NCI-H2107 (cell line): Measurements from ENCODE around the gene NDRG2.
"Not testable (repeated sequence)": the region's sequence is repeated elsewhere in the genome, so short reads cannot be mapped to it uniquely, and the experiment has no call there.

ENCODE experiments used
- DNase-seq: peaks from one replicate; lab custom pipeline; 2025; lab: John Stamatoyannopoulos, UW

NDRG2 gene

DNA sequence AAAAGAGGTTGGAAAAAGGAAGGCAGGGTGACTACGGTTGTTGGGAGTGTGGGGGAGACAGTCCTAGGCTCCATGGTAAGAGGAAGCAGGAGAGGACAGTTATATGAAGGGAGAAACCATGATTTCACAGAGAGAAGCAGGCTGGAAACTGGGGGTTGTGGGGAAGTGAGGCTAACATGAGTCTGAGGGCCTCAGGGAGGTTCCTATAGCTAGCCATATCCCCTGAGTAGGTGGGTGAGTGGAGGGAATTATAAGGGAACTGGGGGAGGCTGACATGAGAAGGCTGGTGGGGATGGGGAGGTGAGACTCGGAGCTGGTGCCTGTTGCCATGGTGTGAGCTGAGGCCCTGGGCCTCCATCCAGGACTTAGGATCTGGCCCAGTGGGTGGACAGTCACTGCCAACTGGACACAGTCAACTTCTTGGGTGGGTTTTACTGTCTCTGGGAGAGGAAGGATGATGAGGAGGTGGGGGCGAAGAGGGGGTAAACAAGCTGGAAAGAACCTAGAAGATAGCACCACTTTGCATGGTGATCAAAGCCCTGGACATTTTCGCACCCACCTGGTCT is 8.4 kb upstream of the NDRG2 start:
- no peak for DNase-seq

DNA sequence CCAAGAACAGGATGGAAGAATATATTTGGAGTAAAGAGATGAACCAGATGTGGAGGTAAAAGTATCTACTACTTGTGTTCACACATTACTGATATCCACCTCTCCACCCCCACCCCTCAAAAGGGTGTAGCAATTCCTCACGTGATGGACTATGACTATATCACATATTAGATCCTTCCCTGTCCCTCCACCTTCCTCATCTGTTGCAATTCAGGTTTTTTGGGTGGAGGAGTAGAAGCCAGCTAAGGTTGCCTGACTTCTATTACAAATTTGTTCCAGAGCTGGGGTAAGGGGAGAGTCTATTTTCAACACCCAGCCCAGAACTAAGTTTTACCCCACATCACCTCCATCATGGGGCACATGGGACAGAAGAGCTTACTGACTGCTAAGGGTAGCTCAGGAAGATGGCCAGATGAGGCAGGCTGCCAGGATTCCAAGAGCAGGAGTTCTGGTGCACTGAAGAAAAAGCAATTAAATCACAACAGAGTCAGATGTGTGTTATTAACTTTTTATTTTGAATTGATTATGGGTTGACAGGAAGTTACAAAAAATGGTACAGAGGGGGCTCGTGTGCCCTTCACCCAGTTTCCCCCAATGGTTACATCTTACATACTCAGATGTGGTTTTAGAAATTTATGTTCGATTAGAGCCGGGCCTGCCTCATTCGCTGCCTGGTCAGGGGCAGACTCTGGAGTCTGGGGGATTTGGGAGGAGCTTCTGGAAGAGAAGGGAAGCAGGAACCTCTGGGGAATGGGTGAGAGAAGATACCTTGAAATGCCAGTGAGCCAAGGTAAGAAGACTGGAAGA is 7.7 kb upstream of the NDRG2 start:
- DNase-seq: no peak

DNA sequence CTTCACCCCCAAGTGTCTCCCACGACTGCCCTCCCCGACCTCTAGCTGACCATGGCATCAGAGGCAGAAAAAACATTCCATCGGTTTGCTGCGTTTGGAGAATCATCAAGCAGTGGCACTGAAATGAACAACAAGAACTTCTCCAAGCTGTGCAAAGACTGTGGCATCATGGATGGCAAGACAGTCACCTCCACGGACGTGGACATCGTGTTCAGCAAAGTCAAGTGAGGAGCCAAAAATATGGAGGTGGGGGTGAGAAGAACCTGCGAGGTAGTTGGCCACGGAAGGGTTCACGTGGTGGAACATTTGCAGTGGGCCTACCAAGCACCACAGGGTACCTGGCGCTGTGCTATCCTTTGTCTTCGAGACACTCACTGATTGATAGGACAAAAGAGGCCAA is 5.7 kb upstream of the NDRG2 start:
- no peak for DNase-seq

DNA sequence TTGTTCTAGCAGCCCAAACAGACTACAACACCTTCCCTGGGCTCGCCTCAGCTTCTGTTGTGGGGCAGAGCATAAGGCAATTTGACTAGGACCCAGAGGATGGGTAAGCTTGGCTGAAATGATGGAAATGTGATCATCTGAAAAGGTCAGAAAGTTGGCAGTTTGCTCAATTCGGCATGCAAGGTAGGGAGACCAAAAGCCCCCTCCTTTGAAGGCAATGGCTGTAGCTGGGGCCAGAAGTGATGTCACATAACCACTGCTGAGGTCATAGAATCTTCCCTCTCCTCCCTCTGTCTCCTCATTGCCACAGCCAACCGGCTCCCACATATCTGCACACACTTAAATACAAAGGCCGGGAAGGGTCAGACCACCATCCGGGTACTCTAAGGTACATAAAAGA is 5.1 kb upstream of the NDRG2 start, which contains the start of gene TPPP2:
TSS of gene TPPP2 (plus strand) at position 301 of the 400 bp plus-strand sequence. CDS start 365 bp downstream, outside the sequence.
- DNase-seq: no peak

DNA sequence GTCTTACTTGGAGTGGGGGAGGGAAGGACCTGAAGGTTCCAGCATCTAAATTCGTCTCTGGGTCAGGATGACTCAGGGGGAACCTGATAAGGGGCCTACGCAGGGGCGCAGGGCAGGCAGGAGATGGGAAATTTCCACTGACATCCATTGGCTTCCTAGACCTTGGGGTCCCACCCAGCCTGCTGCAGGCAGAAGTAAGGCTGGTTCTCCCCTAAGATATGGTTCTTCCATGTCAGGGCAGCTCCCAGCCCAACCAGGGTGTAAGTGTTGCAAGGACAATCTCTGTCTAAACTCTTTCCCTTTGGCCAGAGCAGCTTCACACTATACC is 2.1 kb upstream of the NDRG2 start:
- no peak for DNase-seq

DNA sequence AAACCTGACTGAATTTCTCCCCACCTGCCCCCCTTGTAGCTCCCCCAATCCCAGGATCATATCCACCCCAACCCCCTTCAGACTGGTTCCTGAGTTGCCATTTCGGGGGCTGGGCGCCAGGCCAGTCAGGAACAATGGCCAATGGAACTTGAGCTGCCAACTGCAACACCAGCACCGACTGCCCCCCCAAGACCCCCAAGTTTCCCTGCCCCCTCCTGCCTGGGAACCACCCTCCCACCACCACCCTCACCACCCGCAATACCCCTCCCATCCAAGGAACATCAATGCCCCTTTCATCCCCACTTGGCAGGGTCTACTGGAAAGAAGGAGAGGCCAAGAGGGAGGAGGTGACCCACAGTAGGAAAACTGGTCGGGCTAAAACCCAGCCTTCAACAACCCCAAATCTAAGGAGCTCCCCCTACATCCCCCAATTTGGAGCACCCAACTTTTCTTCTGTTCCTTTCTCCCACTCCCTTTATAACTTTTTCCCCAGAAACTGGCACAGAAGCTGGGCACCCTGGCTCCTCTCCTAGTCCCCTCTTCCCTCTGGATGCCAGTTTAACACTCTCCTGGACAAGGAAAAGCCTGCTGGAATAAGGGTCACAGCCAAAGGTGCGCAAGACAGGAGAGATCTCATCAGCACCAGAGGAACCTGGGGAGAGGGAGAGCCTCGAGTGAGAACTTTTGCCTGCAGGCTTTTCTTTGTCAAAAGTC is 1.6 kb upstream of the NDRG2 start:
- DNase-seq: no peak

DNA sequence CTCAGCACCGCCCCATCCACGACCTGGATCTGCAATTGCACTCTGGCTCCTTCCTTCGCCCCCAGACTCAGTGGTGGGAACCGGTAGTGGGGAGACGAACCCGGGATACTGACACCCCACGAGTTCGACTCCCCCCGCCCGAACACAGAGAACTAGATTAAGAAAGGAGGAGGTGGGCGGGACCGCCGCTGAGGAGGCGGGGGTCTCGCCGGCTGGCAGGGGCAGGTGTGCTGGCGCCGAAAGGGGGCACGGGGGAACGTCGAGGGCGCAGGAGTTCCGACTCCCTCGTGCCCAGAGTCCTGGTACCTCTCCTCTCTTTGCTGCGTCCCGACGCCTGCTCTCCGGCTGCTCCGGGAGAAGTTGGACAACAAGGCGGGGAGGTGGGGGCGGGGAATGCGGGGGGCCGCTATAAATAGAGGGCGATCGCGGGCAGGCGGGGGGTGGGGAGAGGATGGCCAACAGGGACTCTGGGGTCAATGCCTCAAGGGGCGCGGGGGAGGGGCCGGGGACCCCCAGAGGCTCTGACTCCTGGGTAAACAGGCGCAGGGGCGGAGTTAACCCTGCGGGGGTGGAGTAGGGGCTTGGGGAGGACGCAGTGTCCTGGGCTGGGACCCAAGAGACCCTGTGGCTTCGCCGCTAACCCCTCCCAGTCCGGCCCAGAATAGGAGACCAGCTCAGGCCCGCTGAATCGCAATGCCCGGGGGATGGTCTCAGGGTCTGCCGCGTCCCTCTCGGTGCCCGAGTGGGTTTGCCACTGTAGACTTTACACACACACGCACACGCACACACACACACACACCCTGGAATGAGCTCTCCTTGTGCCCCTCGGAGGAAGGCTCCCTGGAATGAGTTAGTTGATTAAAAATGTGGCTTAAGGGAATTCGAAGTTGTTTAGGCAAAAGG is 761 bp upstream of the NDRG2 start:
- no peak for DNase-seq

DNA sequence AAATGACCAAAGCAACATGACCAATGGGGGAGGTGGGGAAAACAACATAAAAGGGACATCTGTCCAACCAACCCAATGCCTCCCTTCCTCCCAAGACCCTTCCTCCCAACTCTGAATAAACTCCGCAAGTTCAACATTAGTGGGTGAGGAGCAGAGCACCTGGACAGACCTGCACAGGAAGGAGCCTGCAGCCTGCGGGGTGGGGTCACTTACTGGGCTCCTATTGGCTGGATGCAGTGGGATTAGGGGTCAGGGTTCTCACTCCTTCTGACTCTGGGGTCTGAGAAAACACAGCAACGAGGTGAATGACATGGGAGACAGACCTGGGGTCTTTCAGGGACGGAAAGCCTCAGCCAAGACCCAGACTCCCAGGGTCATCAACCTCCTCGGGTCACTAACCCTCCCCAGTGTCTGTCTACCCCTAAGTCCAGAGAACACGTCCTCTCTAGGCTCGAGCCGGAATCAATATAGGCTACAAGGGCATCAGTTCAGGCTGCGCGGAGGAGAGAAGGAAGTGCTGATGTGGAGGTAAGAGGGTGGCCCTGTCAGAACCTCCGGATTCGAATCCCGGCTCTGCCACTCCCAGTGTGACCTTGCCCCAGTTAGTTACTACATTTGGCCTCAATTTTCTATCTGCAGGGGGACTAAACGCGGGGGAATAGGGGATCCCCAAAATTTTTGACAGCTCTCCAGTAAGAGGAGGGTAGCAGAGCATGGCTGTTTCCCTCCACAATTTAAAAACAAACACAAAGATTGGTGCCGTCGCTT is 860 bp downstream of the NDRG2 start:
- DNase-seq: no peak

DNA sequence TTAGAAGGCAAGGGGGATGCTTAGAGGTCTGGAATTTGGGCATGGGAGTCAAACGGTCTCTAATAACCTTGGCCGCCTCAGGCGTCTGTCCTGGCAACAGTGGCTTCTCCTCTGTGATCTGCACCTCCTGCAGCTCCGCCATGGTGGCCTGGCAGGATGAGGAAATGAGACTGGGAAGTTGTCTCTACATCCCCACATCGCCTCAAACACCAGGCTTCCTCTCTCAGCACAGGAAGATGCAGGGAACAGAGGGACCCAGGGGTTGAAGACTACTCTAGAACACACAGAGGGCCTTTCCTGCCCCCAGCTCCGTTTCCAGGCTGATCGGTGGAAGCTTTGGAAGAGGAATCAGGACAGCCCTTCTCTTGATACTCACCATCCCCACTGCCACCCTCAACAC is 1.7 kb downstream of the NDRG2 start:
- no peak for DNase-seq

DNA sequence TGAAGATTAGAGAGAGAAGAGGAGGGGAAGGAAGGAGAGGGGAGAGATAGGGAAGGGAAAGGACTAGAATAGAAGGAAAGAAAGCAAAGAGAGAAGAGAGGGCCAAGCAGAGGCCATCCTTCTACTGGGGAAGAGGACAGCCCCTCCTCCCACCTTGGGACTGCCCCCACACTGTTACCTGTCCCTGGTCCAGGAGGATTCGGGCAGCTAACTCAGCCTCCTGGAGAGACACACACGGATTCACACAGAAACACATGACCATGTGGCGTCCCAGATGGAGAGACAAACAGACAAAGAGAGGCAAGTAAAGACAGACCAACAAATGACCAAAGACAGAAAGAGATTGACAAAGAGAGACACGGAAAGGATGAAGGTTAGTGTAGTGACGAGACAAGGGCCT is 2.2 kb downstream of the NDRG2 start:
- no peak for DNase-seq

DNA sequence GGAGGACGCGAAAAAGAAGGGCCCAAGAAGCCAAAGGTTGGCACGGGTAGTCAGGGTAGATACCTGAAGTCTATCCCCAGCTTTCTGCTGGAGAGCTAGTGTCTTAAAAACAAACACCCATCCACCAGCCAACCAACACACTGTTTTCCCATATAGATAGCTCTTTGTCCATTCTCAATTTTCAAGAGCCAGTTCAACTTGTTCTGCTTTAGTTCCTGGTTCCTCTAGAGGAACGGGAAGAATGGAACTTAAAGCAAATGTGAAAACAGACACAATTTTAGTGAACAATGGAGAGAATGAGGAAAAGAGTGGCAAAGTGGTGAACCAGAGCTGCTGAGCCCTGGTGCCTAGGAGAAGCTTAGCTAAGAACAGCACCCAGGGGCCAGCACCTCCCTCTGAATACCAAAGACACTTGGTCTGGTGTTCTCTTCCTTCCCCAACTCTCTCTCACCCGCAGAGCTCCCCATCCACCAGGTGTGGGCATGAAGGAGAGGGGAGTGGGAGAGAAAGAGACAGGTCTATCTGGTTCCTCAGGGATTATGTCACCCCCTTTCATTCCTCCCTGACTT is 3.8 kb downstream of the NDRG2 start:
- DNase-seq: no peak

DNA sequence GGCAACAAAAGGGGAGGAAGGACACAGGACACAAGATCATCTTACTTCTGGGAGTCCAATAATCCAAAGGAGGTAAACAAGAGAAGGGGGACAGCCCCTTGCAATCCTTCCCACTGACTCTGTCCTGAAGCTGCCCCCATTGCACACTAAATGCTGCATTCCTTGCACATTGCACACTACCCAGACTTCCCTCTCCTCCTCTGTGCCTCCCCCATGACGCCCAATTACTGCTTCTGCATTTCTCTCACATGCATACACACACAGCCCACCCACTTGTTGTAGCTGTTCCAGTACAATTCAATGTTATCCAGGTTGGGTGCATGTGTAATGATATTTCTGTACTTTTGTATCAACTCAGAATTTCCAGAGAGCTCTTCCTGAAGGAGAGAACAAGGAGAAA is 5.5 kb downstream of the NDRG2 start:
- no peak for DNase-seq

DNA sequence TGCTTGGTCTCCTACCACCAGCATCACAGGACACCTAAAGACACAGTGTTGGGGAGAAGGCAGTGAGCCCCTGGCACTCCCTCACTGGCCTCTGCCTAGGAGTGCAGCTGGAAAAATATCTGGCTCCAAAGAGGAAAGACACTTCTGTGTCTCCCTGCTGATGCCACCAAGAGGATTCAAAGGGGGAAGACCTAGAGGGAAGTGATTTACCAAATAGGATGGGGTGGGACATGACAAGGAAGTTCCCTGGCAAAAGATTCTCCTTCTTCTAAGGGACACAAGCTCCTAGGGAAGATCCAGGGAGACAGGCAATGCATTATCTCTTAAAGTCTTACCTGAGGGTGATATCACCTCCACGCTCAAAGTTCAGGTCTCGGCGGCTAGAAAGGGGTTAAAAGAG is 6.1 kb downstream of the NDRG2 start:
- no peak for DNase-seq

DNA sequence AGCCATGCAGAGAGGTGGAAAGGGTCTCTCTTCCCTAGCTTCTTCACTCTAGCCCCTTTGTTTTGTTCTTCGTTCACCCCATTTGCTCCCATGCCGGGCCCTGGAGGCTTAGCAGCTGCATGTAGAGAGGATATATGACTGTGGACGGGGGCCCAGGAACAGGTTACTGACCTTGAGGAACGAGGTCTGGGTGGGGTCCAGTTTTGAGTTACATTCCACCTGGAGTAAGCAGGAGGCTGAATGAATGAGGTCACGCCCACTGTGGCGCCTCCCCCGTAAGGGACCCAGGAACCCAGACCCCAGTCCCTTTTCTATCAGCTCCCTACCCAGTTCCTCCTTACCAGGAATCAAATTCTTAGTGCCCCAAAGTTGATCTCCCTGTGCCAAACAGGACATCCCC is 6.6 kb downstream of the NDRG2 start:
- no peak for DNase-seq

DNA sequence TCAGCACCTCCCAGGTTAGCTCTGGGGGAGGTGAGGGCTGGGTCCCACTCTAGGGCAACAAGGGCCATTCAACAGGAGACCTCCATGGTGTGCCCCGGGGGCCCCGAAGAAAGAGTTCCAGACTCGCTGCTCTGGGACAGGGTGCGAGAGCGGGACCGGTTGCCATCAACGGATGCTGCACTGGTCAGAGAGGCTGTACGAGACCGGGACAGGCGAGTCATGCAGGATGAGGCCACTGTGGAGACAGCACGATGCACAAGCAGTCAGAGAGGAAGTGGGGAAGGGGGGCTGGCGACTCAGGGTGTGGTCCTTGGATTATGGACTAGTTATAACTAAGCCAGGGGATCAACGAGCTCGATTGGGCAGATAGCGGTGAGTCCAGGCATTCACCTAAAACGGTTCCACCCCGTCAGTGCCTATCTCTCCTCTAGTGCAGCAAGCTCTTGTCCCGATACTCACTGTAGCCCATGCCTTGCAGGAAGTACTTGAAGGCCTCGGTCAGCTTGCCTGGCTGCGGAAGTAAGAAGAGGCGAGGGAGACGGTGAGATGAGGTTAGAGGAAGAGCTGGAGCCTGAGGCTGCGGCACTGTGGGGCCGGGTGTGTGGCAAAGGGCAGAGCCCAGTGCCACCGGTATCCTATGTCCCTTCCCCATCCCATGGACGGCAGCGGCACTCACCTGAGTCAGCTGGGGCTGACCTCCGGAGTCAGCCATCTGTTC is 7.2 kb downstream of the NDRG2 start:
- DNase-seq: no peak

DNA sequence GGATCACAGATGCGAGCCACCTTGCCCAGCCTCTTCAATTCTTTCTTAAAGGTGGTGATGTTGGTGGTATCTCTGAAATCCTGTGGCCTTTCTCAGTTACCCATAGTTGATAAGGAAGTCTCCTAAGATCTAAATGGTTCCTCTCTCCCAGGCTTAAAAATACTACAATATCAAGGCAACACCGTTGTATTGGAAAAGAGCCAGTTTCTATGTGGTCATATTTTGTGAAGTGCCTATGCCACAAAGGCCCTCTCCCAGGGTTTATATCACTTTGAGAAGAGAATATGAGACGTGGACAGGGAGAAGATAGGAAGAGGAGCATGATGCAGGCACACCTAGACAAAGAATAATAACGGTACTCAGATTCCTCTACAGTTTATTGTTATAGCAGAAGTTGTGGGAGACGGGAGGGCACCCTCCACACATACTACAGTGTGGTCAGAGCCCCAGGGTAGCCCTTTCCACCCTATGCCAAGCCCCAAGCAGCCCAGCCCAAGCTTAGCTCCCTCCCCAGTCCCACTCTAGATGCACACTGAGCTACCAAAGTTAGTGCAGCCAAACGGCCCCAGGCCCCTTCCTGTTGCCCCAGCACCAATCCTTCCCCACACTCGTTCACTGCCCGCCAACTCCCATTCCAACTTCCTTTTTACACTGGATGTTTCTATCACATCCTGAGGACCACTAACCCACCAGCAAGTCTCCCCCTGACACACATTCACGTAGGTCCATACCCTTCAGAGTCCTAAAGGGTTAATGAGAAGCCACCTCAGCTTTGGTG is 8.3 kb downstream of the NDRG2 start:
- DNase-seq: no peak

DNA sequence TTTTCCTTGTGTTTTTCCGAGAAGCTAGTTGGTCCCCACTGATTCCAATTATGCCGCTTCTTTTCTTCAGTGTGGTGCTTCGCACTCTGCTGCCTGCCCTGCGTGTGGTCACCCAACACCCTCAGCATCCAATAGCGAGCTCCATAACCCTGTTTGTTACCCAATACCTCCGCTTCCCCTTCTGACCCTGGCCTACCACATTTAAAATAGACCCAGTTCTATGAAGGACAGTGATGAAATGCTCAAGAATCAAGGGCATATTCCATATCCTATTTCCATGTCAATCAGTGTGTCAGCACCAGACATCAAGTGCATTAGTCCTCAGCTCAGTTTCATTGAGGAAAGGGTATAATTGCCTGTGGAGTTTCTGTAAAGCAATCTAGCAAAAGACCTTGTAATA is 9.5 kb downstream of the NDRG2 start:
- no peak for DNase-seq

DNA sequence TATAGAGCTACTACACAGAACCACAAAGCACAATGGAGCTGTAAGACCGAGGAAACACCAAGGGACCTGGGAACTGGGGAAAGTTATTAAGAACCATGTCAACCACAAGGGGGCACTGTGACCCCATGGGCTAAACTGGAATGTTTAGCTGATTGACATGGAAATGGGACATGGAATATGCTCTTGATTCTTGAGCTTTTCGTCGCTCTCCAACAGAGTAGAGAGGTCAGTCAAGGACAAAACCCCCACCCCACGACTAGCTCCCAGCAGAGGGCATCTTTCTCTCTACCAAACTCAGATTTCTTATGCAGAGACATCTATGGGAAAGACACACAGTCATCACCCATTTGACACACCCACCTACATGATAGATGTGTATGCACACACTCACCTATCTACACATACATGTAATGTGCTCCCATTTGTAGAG is 10.1 kb downstream of the NDRG2 start:
- DNase-seq: peak; percentile 84

DNA sequence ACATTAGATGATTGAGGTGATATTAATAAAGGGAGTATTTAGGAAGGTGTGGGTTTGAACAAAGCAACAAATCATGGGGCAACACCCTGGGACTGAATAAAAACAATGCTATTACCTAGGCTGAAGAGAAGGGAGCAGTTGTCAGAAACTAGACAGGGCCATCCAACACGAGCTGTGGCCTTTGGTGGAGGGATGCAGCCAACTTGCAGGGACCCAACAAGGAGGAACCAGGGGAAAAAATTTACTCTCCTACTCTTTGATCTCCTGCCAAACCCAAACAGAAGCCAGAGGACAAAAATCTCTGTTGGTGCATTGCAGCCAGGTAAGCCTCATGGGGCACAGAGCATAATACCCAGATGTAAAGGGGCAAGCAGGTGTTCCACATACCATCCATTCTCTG is 13.7 kb downstream of the NDRG2 start:
- no peak for DNase-seq

DNA sequence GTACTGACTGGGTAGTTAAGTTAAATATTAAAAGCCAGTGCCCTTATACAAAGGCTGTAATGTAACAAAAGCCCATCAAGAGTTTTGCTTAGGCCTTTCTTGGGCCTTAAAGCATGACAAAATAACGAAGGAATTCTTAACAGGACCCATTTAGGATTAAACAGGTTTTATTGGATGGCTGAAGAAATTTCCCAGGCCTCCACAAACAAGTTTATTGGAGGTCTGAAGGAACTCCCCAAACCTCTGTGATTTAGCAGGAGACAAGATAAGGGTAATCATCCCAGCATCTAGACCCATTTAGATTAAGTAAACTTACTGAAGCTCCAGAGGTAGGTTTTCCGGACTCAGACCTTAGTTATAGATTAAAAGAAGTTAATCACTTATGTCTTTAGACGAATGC is 15.1 kb downstream of the NDRG2 start:
- DNase-seq: not testable (repeated sequence)
